ENCODE results near the gene ADAMTS17. TPM values are rescaled to one million over a fixed set of nuclear protein-coding genes. Genes with fewer than 3 reads are reported as not detected.

The ADAMTS17 gene
- total RNA-seq, 1 experiment from 2014 or later: 1.5 TPM

DNA sequence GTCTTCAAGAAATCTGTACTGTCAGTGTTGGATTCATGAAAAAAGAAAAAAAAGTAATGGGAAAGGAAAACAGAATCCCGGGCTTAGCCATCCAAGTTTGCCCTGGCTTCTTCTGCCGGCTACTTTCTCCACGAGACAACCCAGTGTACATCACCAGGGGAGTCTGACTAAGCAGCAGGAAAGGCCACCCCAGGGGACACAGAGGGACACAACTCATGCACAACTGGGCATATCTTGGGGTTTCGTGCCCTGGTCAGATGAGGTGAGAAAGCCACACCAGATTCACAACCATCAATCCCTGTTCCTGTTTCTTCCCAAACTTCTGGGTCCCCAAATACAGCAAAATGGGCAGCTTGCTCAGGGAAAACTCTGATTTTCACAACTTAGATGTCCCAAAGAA is 33.2 kb downstream of the ADAMTS17 start:
- no peak for DNase-seq
- H3K4me3 ChIP-seq (ENCODE audit: low read depth, low read length): no peak overlapping the region
- TF ChIP-seq, protein P1, sequence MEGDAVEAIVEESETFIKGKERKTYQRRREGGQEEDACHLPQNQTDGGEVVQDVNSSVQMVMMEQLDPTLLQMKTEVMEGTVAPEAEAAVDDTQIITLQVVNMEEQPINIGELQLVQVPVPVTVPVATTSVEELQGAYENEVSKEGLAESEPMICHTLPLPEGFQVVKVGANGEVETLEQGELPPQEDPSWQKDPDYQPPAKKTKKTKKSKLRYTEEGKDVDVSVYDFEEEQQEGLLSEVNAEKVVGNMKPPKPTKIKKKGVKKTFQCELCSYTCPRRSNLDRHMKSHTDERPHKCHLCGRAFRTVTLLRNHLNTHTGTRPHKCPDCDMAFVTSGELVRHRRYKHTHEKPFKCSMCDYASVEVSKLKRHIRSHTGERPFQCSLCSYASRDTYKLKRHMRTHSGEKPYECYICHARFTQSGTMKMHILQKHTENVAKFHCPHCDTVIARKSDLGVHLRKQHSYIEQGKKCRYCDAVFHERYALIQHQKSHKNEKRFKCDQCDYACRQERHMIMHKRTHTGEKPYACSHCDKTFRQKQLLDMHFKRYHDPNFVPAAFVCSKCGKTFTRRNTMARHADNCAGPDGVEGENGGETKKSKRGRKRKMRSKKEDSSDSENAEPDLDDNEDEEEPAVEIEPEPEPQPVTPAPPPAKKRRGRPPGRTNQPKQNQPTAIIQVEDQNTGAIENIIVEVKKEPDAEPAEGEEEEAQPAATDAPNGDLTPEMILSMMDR (IDR thresholded peaks at IDR 0.05; ENCODE audit: insufficient read depth in 1 of 2, low read depth in 1 of 2, low read length in 1 of 2, severe bottlenecking in 1 of 2, unreplicated experiment in 1 of 2): no peak
- Mint-ChIP-seq H3K4me3 (ENCODE audit: unreplicated experiment) (no peak overlapping the region), H3K36me3 (ENCODE audit: insufficient read depth, unreplicated experiment) (no peaks in the 10 kb centered on the region), H3K27me3 (ENCODE audit: insufficient read depth, unreplicated experiment) (no peaks in the 10 kb centered on the region), H3K9me3 (ENCODE audit: unreplicated experiment) (peaks cover 26% of the 10 kb centered on the region), H3K4me1 (ENCODE audit: low read depth, unreplicated experiment) (no peaks in the 10 kb centered on the region), H3K27ac (ENCODE audit: unreplicated experiment) (no peak overlapping the region)
- ChIA-PET CTCF (no interaction called here), POLR2A (no interaction called here)
- no peaks in the 10 kb centered on the region for H3K4me1 ChIP-seq
- intact Hi-C loops (cut with micrococcal nuclease; ENCODE audit: unreplicated experiment): no loop called here
- BruUV-seq (replicated peaks): no TSS peak
- H3K27me3 ChIP-seq (replicated peaks; ENCODE audit: control insufficient read depth, insufficient read depth, low read length): no peaks in the 10 kb centered on the region
- H3K9me3 ChIP-seq: no peaks in the 10 kb centered on the region
- no peaks in the 10 kb centered on the region for H3K36me3 ChIP-seq (ENCODE audit: control insufficient read depth, insufficient read depth, low read length)

DNA sequence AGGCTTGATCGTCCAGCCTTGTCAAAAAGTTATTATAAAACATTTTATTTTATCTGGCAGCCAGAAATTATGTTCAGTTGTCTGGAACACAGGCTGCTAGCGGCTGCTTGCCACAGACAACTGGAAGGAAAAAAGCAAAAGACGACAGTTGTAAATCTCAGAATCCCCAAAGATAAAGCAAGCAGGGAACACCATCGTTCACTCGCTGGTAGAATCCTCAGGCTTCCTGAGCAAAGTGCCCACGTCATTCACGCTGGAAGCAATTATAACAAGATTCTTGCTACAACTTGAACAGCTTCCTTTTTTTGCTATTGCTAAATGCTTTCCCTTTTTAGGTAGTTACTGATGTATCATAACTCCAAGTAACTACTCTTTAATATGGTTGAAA is 33.6 kb downstream of the ADAMTS17 start:
- Mint-ChIP-seq H3K4me3 (ENCODE audit: unreplicated experiment) (no peak overlapping the region), H3K4me1 (ENCODE audit: low read depth, unreplicated experiment) (no peaks in the 10 kb centered on the region), H3K36me3 (ENCODE audit: insufficient read depth, unreplicated experiment) (no peaks in the 10 kb centered on the region), H3K27ac (ENCODE audit: unreplicated experiment) (no peak overlapping the region), H3K27me3 (ENCODE audit: insufficient read depth, unreplicated experiment) (no peaks in the 10 kb centered on the region), H3K9me3 (ENCODE audit: unreplicated experiment) (peaks cover 27% of the 10 kb centered on the region)
- BruUV-seq (replicated peaks): no TSS peak
- intact Hi-C loops (cut with micrococcal nuclease; ENCODE audit: unreplicated experiment): no loop called here
- TF ChIP-seq, protein P1 (IDR thresholded peaks at IDR 0.05; ENCODE audit: insufficient read depth in 1 of 2, low read depth in 1 of 2, low read length in 1 of 2, severe bottlenecking in 1 of 2, unreplicated experiment in 1 of 2): no peak
- Histone ChIP-seq H3K36me3 (ENCODE audit: control insufficient read depth, insufficient read depth, low read length) (no peaks in the 10 kb centered on the region), H3K9me3 (no peaks in the 10 kb centered on the region), H3K4me1 (no peaks in the 10 kb centered on the region), H3K4me3 (ENCODE audit: low read depth, low read length) (no peak overlapping the region), H3K27me3 (replicated peaks; ENCODE audit: control insufficient read depth, insufficient read depth, low read length) (no peaks in the 10 kb centered on the region)
- CTCF ChIA-PET: no interaction called here
- POLR2A ChIA-PET: no interaction called here
- DNase-seq: no peak

DNA sequence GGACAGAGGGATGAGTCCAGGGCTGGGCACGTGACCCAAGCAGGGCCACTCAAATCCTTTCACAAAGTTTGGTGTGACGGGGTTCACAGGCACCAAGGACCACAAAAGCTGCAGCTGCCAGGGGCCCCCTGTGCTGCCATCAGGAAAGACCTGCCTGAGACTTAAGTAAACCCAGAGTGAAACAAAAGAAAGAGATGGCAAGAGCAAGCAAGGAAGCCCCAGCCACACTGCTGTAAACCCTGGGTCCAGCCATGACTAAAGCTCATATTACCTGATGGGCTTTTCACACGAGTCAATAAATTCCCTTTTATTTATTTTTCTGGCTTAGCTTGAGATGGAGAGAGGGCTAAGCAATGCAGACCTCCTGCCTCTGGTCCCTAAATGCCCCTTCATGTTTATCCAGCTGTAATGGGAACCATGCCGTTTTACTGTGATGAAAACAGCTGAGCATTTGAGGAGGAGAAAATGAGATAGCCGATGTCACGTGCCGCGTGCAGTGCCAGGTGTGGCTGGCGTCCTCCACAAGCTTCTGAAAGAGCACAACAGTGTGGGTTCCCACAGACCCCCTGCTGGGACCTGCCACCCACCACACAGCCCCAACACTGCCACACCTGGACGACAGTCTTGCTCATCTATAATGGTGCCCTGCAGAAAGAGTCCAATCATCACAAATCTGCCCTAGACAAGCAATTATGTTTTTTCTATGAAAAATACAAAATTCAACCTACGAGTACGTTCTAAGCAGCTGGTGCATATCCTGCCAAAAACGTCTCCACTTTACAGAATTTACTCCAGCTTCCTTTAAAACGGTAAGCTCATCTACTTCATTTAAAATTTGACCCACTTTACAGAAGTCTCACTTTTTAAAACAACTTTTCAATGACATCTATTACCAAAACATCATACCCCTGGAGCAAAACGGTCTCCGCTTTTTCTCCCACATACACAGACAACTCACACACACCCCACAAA is 34.2 kb downstream of the ADAMTS17 start:
- CTCF ChIA-PET: no interaction called here
- TF ChIP-seq, protein P1 (IDR thresholded peaks at IDR 0.05; ENCODE audit: insufficient read depth in 1 of 2, low read depth in 1 of 2, low read length in 1 of 2, severe bottlenecking in 1 of 2, unreplicated experiment in 1 of 2): no peak
- H3K4me1 Mint-ChIP-seq (ENCODE audit: low read depth, unreplicated experiment): no peaks in the 10 kb centered on the region
- Histone ChIP-seq H3K27me3 (replicated peaks; ENCODE audit: control insufficient read depth, insufficient read depth, low read length) (no peaks in the 10 kb centered on the region), H3K36me3 (ENCODE audit: control insufficient read depth, insufficient read depth, low read length) (no peaks in the 10 kb centered on the region), H3K4me1 (no peaks in the 10 kb centered on the region), H3K4me3 (ENCODE audit: low read depth, low read length) (no peak overlapping the region), H3K9me3 (no peaks in the 10 kb centered on the region)
- H3K9me3 Mint-ChIP-seq (ENCODE audit: unreplicated experiment): peaks cover 23% of the 10 kb centered on the region
- POLR2A ChIA-PET: no interaction called here
- no TSS peak for BruUV-seq (replicated peaks)
- no peaks in the 10 kb centered on the region for H3K27me3 Mint-ChIP-seq (ENCODE audit: insufficient read depth, unreplicated experiment)
- no peak for DNase-seq
- intact Hi-C loops (cut with micrococcal nuclease; ENCODE audit: unreplicated experiment): no loop called here
- H3K4me3 Mint-ChIP-seq (ENCODE audit: unreplicated experiment): no peak overlapping the region
- H3K36me3 Mint-ChIP-seq (ENCODE audit: insufficient read depth, unreplicated experiment): no peaks in the 10 kb centered on the region
- no peak overlapping the region for H3K27ac Mint-ChIP-seq (ENCODE audit: unreplicated experiment)
